Stimulated activated memory B cell treated with anti-CD40 and anti-IgM and Interleukin-4, amounts not matched to agents 10 μg/mL and 1 μg/mL and 100 μg/mL, for 72 hours (primary cell): ENCODE measurements around the gene MAPRE3.

ENCODE experiments used
- ATAC-seq: fragments of 150-1000 bp; cut with Tn5 transposase; 2 replicates; pipeline ENCODE4 v1.10.0; 2021
- H3K27ac Mint-ChIP-seq: one replicate; pipeline ENCODE4 v1.8.0; 2022; ENCODE audit warnings: mild to moderate bottlenecking, mixed read lengths
- H3K27me3 Mint-ChIP-seq: one replicate; pipeline ENCODE4 v1.8.0; 2022; ENCODE audit warnings: mixed read lengths
- H3K36me3 Mint-ChIP-seq: one replicate; pipeline ENCODE4 v1.8.0; 2022; ENCODE audit warnings: mixed read lengths
- H3K4me1 Mint-ChIP-seq: one replicate; pipeline ENCODE4 v1.8.0; 2022; ENCODE audit warnings: mixed read lengths
- H3K4me3 Mint-ChIP-seq: one replicate; pipeline ENCODE4 v1.8.0; 2022; ENCODE audit warnings: mild to moderate bottlenecking, moderate library complexity, mixed read lengths
- H3K9me3 Mint-ChIP-seq: one replicate; pipeline ENCODE4 v1.8.0; 2022; ENCODE audit warnings: mixed read lengths

The MAPRE3 gene

GRCh38 chr2:26942543-26943295 is 27.7 kb upstream of the MAPRE3 start:
- H3K4me1 Mint-ChIP-seq = peaks cover 6% of the 10 kb centered on the region
- H3K4me3 Mint-ChIP-seq = no peak overlapping the region
- ATAC-seq = no peak
- H3K27ac Mint-ChIP-seq = no peak overlapping the region
- H3K27me3 Mint-ChIP-seq = peaks cover 48% of the 10 kb centered on the region
- H3K36me3 Mint-ChIP-seq = no peaks in the 10 kb centered on the region
- H3K9me3 Mint-ChIP-seq = no peaks in the 10 kb centered on the region

GRCh38 chr2:26945991-26946750 is 24.3 kb upstream of the MAPRE3 start:
- H3K4me1 Mint-ChIP-seq = peaks cover 6% of the 10 kb centered on the region
- H3K27ac Mint-ChIP-seq = no peak overlapping the region
- ATAC-seq = no peak

GRCh38 chr2:26946841-26947784 is 23.3 kb upstream of the MAPRE3 start:
- Mint-ChIP-seq H3K27ac (no peak overlapping the region), H3K27me3 (peaks cover 51% of the 10 kb centered on the region), H3K36me3 (no peaks in the 10 kb centered on the region), H3K4me1 (peaks cover 6% of the 10 kb centered on the region), H3K9me3 (no peaks in the 10 kb centered on the region), H3K4me3 (no peak overlapping the region)
- ATAC-seq = no peak

More at GRCh38 chr2:26945991-26946750, 24.3 kb upstream of the MAPRE3 start:
- H3K36me3 Mint-ChIP-seq = no peaks in the 10 kb centered on the region
- H3K9me3 Mint-ChIP-seq = no peaks in the 10 kb centered on the region
- H3K4me3 Mint-ChIP-seq = no peak overlapping the region
- peaks cover 51% of the 10 kb centered on the region for H3K27me3 Mint-ChIP-seq

GRCh38 chr2:26948800-26949199 is 21.6 kb upstream of the MAPRE3 start:
- Mint-ChIP-seq H3K4me3 (no peak overlapping the region), H3K4me1 (no peaks in the 10 kb centered on the region), H3K27me3 (peaks cover 41% of the 10 kb centered on the region), H3K9me3 (no peaks in the 10 kb centered on the region), H3K27ac (no peak overlapping the region), H3K36me3 (no peaks in the 10 kb centered on the region)
- ATAC-seq = no peak

GRCh38 chr2:26950246-26950645 is 20.2 kb upstream of the MAPRE3 start:
- Mint-ChIP-seq H3K4me3 (no peak overlapping the region), H3K4me1 (no peaks in the 10 kb centered on the region), H3K9me3 (no peaks in the 10 kb centered on the region), H3K27ac (no peak overlapping the region), H3K27me3 (peaks cover 39% of the 10 kb centered on the region), H3K36me3 (no peaks in the 10 kb centered on the region)
- ATAC-seq = no peak

- Mint-ChIP-seq H3K27me3 (peaks cover 39% of the 10 kb centered on the region), H3K4me3 (no peak overlapping the region), H3K27ac (no peak overlapping the region), H3K9me3 (no peaks in the 10 kb centered on the region), H3K36me3 (no peaks in the 10 kb centered on the region), H3K4me1 (no peaks in the 10 kb centered on the region)
- no peak for ATAC-seq
These were observed 19.2 kb upstream of the MAPRE3 start for GRCh38 chr2:26951236-26951635.

- Mint-ChIP-seq H3K4me3 (no peak overlapping the region), H3K27ac (no peak overlapping the region), H3K9me3 (no peaks in the 10 kb centered on the region), H3K27me3 (peaks cover 45% of the 10 kb centered on the region), H3K36me3 (no peaks in the 10 kb centered on the region), H3K4me1 (no peaks in the 10 kb centered on the region)
- ATAC-seq = no peak
These were observed 18.1 kb upstream of the MAPRE3 start for GRCh38 chr2:26952374-26952773.

- ATAC-seq = no peak
- H3K36me3 Mint-ChIP-seq = no peaks in the 10 kb centered on the region
- no peak overlapping the region for H3K4me3 Mint-ChIP-seq
- no peaks in the 10 kb centered on the region for H3K9me3 Mint-ChIP-seq
- no peaks in the 10 kb centered on the region for H3K4me1 Mint-ChIP-seq
- H3K27me3 Mint-ChIP-seq = peaks cover 35% of the 10 kb centered on the region
- H3K27ac Mint-ChIP-seq = no peak overlapping the region
These were observed 16.3 kb upstream of the MAPRE3 start for GRCh38 chr2:26954135-26954534.

- Mint-ChIP-seq H3K36me3 (no peaks in the 10 kb centered on the region), H3K4me3 (no peak overlapping the region), H3K9me3 (no peaks in the 10 kb centered on the region), H3K27me3 (peaks cover 35% of the 10 kb centered on the region), H3K27ac (no peak overlapping the region), H3K4me1 (peaks cover 4% of the 10 kb centered on the region)
- no peak for ATAC-seq
These were observed 13.4 kb upstream of the MAPRE3 start for GRCh38 chr2:26957041-26957440.

- H3K36me3 Mint-ChIP-seq = no peaks in the 10 kb centered on the region
- H3K4me3 Mint-ChIP-seq = no peak overlapping the region
- no peak overlapping the region for H3K27ac Mint-ChIP-seq
- H3K9me3 Mint-ChIP-seq = no peaks in the 10 kb centered on the region
- ATAC-seq = no peak
- peaks cover 4% of the 10 kb centered on the region for H3K4me1 Mint-ChIP-seq
- peaks cover 35% of the 10 kb centered on the region for H3K27me3 Mint-ChIP-seq
These were observed 12.9 kb upstream of the MAPRE3 start for GRCh38 chr2:26957534-26957933.

- Mint-ChIP-seq H3K36me3 (no peaks in the 10 kb centered on the region), H3K4me3 (no peak overlapping the region), H3K4me1 (peaks cover 4% of the 10 kb centered on the region), H3K27me3 (peaks cover 34% of the 10 kb centered on the region), H3K9me3 (no peaks in the 10 kb centered on the region), H3K27ac (no peak overlapping the region)
- ATAC-seq = no peak
These were observed 11.1 kb upstream of the MAPRE3 start for GRCh38 chr2:26959331-26959730.

GRCh38 chr2:26964446-26965130 is 5.8 kb upstream of the MAPRE3 start:
- no peak overlapping the region for H3K4me3 Mint-ChIP-seq
- H3K27ac Mint-ChIP-seq = no peak overlapping the region
- no peaks in the 10 kb centered on the region for H3K36me3 Mint-ChIP-seq
- ATAC-seq = no peak
- H3K9me3 Mint-ChIP-seq = no peaks in the 10 kb centered on the region
- H3K27me3 Mint-ChIP-seq = peaks cover 30% of the 10 kb centered on the region
- peaks cover 11% of the 10 kb centered on the region for H3K4me1 Mint-ChIP-seq

GRCh38 chr2:26968001-26968400 is 2.4 kb upstream of the MAPRE3 start:
- no peak for ATAC-seq
- Mint-ChIP-seq H3K36me3 (no peaks in the 10 kb centered on the region), H3K4me3 (no peak overlapping the region), H3K27me3 (peaks cover 30% of the 10 kb centered on the region), H3K27ac (no peak overlapping the region), H3K4me1 (peaks cover 20% of the 10 kb centered on the region), H3K9me3 (no peaks in the 10 kb centered on the region)

- Mint-ChIP-seq H3K27me3 (peaks cover 30% of the 10 kb centered on the region), H3K9me3 (no peaks in the 10 kb centered on the region)
These were observed 1.2 kb upstream of the MAPRE3 start for GRCh38 chr2:26969077-26969844.

More at GRCh38 chr2:26969077-26969844, 1.2 kb upstream of the MAPRE3 start:
- no peak for ATAC-seq
- no peak overlapping the region for H3K27ac Mint-ChIP-seq
- peaks cover 20% of the 10 kb centered on the region for H3K4me1 Mint-ChIP-seq
- H3K36me3 Mint-ChIP-seq = no peaks in the 10 kb centered on the region
- H3K4me3 Mint-ChIP-seq = peak overlapping the region; percentile 59
